Measurements from ENCODE around the gene SLC44A3. TPM values are rescaled to one million over a fixed set of nuclear protein-coding genes. Genes with fewer than 3 reads are reported as not detected.

SLC44A3 gene
- total RNA-seq, 1 donor = 1.6 TPM

DNA sequence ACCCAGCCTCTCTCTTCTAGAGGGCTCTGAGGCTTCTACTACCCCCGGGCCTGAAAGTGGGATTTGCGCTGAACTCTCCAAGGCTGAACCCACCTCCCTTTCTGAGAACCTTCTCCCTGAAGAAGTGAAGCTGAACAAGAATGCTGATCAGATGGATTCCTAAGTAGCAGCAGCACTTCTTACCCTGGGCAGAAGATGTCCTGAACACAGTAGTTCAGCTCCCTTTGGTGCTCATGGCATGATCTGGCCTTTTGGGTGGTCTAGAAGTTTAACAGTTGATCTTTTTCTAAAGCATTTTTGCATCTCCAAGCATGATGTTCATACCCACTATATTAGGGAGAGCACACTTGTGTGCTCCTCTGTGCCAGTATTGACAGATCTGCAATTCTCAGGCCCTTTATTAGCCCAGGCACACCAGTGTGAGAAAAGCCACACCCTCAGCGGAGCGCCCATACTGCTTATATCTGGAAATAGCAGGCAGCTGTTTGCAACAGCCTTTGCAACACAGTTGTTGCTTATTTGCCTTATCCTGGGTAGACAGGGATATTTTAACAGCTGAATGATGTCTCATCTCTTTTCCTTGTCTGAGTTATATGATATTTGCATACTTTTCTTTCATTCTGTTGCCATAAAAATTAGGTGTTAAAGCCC is 72.6 kb downstream of the SLC44A3 start:
- TF ChIP-seq, protein P1, sequence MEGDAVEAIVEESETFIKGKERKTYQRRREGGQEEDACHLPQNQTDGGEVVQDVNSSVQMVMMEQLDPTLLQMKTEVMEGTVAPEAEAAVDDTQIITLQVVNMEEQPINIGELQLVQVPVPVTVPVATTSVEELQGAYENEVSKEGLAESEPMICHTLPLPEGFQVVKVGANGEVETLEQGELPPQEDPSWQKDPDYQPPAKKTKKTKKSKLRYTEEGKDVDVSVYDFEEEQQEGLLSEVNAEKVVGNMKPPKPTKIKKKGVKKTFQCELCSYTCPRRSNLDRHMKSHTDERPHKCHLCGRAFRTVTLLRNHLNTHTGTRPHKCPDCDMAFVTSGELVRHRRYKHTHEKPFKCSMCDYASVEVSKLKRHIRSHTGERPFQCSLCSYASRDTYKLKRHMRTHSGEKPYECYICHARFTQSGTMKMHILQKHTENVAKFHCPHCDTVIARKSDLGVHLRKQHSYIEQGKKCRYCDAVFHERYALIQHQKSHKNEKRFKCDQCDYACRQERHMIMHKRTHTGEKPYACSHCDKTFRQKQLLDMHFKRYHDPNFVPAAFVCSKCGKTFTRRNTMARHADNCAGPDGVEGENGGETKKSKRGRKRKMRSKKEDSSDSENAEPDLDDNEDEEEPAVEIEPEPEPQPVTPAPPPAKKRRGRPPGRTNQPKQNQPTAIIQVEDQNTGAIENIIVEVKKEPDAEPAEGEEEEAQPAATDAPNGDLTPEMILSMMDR (IDR thresholded peaks at IDR 0.05; ENCODE audit: insufficient read depth, low read length) = no peak
- no peak overlapping the region for H3K4me3 ChIP-seq (ENCODE audit: low read depth, low read length)
- DNase-seq (ENCODE audit: low read depth) = no peak

DNA sequence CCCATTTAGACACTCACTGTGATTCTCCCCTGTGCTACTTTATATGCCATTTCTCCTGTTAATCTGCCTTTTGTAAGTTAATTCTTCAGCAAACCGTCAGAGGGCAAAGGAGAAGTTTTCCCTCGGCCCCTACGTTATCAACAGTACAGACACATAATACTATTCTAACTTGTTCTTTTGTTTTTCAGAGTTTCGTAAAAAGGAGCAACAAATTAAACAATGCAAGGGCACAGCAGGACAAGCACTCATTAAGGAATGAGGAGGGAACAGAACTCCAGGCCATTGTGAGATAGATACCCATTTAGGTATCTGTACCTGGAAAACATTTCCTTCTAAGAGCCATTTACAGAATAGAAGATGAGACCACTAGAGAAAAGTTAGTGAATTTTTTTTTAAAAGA is 74.5 kb downstream of the SLC44A3 start:
- no peak overlapping the region for H3K4me3 ChIP-seq (ENCODE audit: low read depth, low read length)
- DNase-seq (ENCODE audit: low read depth) = no peak
- TF ChIP-seq, protein P1 (IDR thresholded peaks at IDR 0.05; ENCODE audit: insufficient read depth, low read length) = no peak

DNA sequence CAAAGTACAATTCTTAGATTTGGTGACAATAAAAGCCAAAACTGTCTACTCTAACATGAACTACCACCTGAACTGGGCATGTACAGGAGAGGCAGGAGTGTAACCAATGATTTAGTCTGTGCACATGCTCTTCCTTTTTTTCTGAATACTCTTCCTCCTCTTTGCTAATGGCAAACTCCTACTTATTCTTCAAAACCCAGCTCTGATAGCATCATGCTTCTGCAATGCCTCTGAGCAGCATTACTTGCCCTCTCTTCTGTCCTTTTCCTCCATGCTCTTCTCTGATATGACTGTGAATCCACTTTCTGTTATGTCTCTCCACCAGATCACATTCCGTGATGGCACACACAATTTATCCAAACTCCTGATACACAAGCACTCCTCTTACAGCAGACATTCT is 75.4 kb downstream of the SLC44A3 start:
- no peak for DNase-seq (ENCODE audit: low read depth)
- no peak overlapping the region for H3K4me3 ChIP-seq (ENCODE audit: low read depth, low read length)
- TF ChIP-seq, protein P1 (IDR thresholded peaks at IDR 0.05; ENCODE audit: insufficient read depth, low read length) = no peak

DNA sequence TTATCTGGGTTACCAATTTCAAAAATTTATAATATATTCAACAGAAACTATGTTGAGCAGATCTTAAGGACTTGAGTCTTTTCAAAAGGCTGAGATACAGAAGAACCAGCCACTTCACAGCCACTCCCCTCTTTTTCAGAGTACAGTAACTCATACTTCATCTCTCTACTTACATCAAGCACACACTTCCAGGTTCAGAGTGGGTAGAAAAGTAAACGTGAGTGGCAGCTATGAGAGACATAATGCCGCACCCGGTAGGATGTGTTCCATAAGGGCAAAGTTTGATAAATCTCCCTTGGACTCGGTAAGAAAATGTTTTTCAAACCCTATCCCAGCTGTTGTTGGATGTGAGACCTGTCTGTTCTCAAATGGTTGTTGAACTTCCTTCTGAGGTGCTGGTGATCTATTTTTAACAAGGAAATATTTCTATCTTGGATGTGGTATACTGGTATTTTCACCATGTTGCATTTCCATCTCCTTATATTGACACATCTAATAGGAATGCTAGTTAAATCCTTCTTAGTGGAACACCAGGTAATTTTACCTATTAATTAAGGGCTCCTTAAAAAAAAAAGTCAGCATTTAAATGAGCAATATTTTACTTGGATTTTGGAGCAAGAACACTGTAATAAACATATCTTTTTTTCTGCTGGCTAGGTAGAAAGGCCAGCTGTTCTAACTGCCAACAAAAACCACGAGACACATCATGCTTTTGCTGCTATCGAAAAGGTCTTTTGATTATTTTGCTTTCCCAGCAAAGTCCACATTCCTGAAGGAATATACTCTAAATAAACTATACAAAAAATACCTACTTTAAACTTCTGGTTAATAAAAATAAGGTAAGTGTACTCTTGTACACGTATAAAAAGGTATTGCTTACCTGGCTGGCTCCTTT is 78.6 kb downstream of the SLC44A3 start:
- DNase-seq (ENCODE audit: low read depth) = peak; percentile 64
- H3K4me3 ChIP-seq (ENCODE audit: low read depth, low read length) = no peak overlapping the region
- TF ChIP-seq, protein P1 (IDR thresholded peaks at IDR 0.05; ENCODE audit: insufficient read depth, low read length) = no peak

DNA sequence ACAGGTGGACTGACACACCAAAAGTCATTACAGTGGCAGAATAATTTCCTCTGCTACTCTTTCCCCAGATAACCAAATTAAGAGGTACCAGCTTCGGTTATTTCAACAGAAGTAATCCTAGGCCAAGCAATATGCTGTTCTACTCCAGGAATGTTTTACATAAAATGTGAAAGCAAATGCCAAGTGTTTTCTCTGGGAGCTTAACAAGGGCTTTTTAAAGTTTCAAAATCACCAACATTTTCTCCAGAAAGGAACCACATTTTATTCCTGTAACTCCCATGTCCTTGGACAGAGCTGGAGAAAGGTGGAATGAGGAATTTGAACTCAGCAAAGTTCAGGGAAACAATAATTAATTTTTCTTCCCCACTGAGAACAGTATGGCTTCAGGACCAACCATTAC is 79.6 kb downstream of the SLC44A3 start:
- no peak overlapping the region for H3K4me3 ChIP-seq (ENCODE audit: low read depth, low read length)
- TF ChIP-seq, protein P1 (IDR thresholded peaks at IDR 0.05; ENCODE audit: insufficient read depth, low read length) = no peak
- peak; percentile 73 for DNase-seq (ENCODE audit: low read depth)

DNA sequence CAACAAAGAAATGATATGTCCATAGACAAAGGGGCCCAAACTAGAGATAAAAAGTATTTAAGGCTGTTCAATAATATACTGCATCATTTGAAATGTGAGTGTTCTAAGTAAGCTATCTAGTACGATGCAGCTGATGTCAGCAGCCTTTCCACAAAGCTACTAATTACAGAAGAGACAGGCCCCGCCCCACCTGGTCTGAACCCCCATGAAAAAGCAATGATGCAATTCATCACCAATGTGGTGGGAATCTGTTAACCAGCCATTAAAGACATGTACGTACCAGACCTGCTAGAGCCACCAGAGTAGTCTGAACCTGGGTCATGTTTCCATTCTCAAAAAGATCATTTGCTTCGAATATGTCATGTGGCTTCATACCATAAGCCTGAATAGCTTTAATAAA is 81.7 kb downstream of the SLC44A3 start:
- no peak overlapping the region for H3K4me3 ChIP-seq (ENCODE audit: low read depth, low read length)
- TF ChIP-seq, protein P1 (IDR thresholded peaks at IDR 0.05; ENCODE audit: insufficient read depth, low read length) = no peak
- DNase-seq (ENCODE audit: low read depth) = no peak
